DMS 273 (cell line): ENCODE results near the gene NAPG.
"Not testable (repeated sequence)": the region's sequence is repeated elsewhere in the genome, so short reads cannot be mapped to it uniquely, and the experiment has no call there.

Source experiments
- DNase-seq: peaks from one replicate; lab custom pipeline; 2025; ENCODE audit not compliant: unreplicated experiment; lab: John Stamatoyannopoulos, UW

Gene NAPG

DNA sequence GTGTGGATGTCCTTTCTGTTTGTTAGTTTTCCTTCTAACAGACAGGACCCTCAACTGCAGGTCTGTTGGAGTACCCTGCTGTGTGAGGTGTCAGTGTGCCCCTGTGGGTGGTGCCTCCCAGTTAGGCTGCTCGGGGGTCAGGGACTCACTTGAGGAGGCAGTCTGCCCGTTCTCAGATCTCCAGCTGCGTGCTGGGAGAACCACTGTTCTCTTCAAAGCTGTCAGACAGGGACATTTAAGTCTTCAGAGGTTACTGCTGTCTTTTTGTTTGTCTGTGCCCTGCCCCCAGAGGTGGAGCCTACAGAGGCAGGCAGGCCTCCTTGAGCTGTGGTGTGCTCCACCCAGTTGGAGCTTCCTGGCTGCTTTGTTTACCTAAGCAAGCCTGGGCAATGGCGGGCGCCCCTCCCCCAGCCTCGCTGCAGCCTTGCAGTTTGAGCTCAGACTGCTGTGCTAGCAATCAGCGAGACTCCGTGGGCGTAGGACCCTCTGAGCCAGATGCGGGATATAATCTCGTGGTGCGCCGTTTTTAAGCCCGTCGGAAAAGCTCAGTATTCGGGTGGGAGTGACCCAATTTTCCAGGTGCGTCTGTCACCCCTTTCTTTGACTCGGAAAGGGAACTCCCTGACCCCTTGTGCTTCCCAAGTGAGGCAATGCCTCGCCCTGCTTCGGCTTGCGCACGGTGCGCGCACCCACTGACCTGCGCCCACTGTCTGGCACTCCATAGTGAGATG lies 52.2 kb downstream of the NAPG start:
- DNase-seq: not testable (repeated sequence)

DNA sequence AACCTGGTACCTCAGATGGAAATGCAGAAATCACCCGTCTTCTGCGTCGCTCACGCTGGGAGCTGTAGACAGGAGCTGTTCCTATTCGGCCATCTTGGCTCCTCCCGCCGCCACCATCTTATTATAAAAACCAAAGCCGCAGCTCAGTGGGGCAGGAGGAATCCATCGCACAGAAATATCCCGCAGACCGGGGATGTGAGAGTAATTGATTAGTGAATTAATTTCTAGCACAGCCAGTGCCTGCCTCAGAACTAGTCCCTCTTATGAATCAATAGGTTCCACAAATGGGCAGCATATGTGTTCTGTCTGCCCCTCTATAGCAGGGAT lies 52.7 kb downstream of the NAPG start:
- DNase-seq: not testable (repeated sequence)

DNA sequence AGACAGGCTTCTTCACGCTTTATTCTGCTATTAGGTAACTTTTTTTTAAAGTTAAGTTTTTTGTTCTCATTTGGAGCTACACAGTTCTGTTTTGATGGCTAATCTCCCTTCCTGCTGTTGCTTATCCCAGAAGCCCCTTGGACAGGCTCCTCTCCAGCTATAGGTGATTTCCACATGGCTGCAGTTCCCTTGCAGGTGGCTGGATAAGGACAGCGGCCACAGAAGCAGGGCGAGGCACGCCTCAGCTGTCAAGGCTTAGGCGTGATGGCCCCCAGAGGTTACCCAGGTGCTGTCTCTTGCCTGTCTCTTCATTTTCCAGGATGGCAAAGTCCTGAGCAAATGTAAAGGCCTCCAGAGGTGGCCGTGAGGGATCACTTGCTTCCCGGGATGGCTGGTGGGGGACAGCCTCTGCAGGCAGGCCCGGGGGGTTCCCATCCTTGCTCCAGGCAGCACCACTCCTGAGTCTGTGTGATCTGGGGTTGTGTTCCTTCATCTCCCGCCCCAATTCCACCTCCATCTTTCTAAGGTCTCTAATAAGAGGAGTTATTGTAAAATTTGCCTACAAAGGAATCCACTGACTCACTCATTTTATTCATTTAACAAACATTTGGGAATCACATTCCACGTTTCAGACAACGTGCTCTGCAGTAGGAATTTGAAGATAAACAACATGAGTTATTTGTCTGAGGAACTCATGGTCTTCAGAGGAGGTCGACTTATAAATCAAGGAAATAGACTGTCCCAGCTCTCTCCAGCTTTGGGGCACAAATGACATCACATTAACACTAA lies 53.4 kb downstream of the NAPG start:
- no peak for DNase-seq

DNA sequence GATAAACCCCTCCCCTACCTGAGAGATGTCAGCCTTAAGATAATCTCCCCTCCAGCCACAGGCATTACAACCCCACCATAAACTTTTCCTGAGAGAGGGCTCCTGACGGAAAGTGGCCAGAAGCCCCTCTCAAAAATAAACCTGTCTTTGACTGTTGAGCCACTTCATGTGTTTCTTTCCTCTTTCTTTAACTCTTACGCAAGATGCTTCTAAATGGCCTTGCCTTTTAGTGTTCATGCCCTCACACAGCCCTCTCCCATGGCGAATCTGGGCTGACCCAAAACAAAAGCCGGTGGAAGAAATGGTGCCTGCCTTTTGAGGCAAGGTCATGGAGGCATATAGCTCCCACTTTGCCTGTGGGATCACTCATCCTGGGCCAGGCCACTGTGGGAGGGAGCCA lies 54.4 kb downstream of the NAPG start:
- DNase-seq: no peak

DNA sequence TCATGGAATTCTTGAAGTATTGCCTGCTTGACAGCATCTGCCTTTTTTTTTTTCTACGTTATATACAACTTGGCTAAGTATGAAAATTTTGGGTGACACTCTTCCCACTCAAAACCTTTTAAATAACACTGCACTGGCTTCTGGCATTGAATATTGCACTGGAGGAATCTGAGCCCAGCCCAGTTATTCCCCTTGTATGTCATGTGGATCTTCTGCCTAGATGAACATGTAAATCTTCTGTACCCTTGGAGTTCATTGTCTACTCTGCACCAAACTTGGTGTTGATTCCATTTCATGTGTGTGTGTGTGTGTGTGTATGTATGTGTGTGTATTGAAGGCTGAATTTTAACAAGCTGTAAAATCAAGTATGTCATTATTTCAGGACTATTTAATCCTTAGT lies 59.4 kb downstream of the NAPG start:
- no peak for DNase-seq

DNA sequence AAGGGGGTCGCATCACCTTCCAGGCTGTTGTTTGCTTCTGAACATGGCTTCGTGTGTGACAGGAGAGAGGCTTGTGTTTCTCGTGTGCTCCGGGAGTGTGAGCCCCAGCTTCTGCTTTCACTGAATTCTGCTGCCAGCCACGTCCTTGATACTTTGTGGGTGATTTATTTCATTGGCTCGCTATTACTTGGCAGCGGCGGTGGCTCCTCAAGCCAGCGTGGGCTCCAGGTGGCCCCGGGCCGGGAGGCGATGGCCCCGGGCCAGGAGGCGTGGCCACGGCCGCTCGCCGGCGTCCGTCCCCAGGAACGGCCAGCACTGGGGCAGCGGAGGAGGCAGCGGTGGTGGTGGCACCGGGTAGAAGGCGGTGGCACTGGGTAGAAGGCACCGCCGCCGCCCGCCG lies 63.1 kb downstream of the NAPG start:
- DNase-seq: peak; percentile 84

DNA sequence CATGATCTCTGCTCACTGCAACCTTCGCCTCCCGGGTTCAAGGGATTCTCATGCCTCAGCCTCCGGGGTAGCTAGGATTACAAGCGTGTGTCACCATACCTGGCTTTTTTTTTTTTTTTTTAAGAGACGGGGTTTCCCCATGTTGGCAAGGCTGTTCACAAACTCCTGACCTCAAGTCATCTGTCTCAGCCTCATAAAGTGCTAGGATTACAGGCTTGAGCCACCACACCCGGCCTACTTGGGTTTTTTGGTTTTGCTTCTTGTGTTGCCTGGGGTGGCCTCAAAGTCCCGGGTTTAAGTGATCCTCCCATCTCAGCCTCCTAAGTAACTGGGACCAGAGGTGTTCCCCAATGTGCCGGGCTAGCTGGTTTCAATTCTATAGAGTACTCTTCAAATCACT lies 64.6 kb downstream of the NAPG start:
- DNase-seq: no peak

DNA sequence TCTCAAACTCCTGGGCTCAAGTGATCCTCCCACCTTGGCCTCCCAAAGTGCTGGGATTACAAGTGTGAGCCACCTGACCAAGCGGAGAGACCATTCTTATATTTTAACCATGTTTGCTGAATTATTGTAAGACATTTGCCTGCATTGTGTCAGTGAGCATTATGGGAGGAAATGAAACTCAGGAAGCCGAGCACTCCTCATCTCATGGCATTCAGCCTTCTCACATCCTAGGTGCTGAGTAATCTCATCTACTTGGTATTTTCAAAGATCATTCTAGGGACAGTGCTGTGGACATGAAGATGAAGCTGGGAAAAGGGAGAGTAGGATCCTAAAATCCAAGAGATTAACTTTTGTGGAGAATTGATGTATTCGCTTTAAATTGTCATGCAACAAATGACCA lies 66.1 kb downstream of the NAPG start:
- no peak for DNase-seq

DNA sequence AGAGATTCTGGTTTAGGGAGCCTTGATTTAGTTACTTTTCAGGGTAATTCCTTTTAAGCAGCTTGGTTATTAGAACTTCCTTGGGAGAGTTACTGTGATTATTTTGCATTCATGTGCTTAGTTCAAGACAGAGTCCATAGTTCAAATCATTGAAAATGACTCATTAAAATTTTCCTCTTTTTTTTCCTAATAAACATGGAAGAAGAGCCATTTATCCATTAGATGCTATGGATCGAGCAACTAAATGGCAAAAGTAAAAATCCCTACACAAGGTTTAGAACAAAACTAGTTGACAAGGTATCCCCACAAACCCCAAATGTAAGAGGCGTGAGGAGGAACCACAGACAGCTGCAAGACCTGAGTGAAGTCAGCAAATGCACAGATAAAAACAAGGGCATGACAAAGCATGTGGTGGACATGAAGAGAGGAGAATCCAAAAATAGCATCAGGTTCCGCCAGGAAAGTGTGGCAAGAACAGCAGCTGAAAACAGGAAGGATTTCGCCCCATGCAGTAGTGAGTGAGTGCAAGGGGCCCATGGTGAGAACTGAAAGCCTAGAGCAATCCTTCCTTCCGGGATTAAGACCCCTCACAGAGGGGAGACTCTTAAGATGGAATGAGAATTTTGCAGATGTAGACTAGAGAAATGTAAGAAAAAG lies 67.7 kb downstream of the NAPG start:
- DNase-seq: not testable (repeated sequence)

DNA sequence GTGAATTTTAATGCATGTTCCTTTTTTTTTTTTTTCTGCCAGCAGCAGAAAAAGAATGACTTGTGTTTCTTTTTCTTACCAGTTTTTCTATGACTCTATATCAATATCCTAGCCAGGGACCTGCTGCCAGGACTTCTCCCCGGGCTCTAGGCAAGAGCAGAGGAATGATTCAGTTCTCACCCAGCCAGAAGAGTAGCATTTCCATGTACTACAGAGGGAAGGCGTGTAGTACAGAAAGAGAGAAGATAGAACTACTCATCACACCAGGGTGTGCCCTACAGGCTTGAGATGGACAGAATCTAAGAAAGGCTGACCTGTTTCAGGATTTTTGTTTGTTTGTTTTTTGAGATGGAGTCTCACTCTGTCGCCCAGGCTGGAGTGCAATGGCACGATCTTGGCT lies 70.1 kb downstream of the NAPG start:
- DNase-seq: not testable (repeated sequence)

DNA sequence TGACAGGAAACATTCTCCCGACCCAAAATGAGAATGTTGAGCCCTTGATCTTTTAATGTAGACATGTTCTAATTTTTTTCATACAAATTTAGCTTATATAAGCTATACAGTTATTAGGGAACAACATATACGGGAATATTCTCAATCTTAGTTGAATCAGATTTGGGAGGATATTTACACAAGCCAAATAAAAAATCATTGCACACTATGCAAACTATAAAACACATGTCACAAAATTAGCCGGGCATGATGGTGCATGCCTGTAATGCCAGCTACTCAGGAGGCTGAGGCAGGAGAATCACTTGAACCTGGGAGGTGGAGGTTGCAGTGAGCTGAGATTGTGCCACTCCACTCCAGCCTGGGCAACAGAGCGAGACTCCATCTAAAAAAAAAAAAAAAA lies 71.9 kb downstream of the NAPG start:
- DNase-seq: not testable (repeated sequence)

DNA sequence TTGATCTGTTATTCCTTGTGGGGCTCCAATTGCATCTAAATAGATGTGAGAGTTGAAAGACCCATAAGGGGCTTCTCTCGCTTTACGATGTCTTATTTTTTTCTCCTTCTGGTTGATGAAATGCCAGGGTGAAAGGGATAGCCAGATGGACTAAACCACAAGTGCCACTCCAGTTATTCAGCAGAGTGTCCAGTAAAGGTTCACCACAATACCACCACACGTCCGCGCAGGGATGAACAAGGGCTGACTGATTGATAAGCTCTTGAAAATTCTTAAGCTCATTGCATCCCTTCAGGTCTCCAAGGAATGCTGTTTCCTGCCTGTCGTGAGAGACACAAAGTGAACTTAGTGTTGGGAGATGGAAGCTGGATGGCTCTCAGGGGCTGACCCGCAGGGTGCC lies 74.9 kb downstream of the NAPG start:
- not testable (repeated sequence) for DNase-seq
